ENCODE data around the gene ZNF157.
"Not testable (repeated sequence)": the region's sequence is repeated elsewhere in the genome, so short reads cannot be mapped to it uniquely, and the experiment has no call there.

DNA sequence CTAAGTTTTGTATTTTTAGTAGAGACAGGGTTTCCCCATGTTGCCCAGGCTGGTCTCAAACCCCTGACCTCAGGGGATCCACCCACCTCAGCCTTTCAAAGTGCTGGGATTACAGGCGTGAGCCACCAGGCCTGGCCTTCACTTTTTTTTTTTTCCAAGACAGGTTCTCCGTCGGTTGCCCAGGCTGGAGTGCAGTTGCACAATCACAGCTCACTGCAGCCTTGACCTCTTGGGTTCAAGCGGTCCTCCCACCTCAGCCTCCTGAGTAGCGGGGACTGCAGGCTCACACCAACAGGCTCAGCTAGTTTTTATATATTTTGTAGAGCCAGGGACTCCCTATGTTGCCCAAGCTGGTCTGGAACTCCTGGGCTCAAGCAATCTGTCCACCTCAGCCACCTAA lies 37.6 kb upstream of the ZNF157 start:
- TF ChIP-seq, protein P1, sequence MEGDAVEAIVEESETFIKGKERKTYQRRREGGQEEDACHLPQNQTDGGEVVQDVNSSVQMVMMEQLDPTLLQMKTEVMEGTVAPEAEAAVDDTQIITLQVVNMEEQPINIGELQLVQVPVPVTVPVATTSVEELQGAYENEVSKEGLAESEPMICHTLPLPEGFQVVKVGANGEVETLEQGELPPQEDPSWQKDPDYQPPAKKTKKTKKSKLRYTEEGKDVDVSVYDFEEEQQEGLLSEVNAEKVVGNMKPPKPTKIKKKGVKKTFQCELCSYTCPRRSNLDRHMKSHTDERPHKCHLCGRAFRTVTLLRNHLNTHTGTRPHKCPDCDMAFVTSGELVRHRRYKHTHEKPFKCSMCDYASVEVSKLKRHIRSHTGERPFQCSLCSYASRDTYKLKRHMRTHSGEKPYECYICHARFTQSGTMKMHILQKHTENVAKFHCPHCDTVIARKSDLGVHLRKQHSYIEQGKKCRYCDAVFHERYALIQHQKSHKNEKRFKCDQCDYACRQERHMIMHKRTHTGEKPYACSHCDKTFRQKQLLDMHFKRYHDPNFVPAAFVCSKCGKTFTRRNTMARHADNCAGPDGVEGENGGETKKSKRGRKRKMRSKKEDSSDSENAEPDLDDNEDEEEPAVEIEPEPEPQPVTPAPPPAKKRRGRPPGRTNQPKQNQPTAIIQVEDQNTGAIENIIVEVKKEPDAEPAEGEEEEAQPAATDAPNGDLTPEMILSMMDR (conservative IDR thresholded peaks at IDR 0.05; ENCODE audit: low read depth, low read length) = not testable (repeated sequence)
- TF ChIP-seq EZH2 (IDR thresholded peaks at IDR 0.05; ENCODE audit: low read length, unreplicated experiment) = not testable (repeated sequence)

Measured in PC-3 (cell line).